Naive B cell (primary cell): ENCODE data around the gene NIBAN1. TPM values are rescaled to one million over a fixed set of nuclear protein-coding genes. Genes with fewer than 3 reads are reported as not detected.

Source experiments
- ATAC-seq, 2 donors: fragments of 150-1000 bp; cut with Tn5 transposase; 2 replicates each; pipeline ENCODE4 v1.10.0; 2021; ENCODE audit warnings: low read depth in 2 of 2, mild to moderate bottlenecking in 2 of 2, moderate library complexity in 2 of 2
- DNase-seq: peaks from one replicate; pipeline ENCODE4 v3.0.0; 2022
- H3K27ac Mint-ChIP-seq, 6 donors: one replicate each; pipeline ENCODE4 v1.8.0; 2020 to 2022; ENCODE audit warnings: mild to moderate bottlenecking in 6 of 6, mixed read lengths in 6 of 6, moderate library complexity in 5 of 6, inconsistent platforms in 2 of 6
- H3K27me3 Mint-ChIP-seq, 3 donors: one replicate each; pipeline ENCODE4 v1.8.0; 2021 to 2022; ENCODE audit warnings: mixed read lengths in 3 of 3, mild to moderate bottlenecking in 1 of 3
- H3K36me3 Mint-ChIP-seq, 2 donors: one replicate each; pipeline ENCODE4 v1.8.0; 2020 to 2022; ENCODE audit warnings: mixed read lengths in 2 of 2, inconsistent platforms in 1 of 2, mild to moderate bottlenecking in 1 of 2
- H3K4me1 Mint-ChIP-seq, 3 donors: one replicate each; pipeline ENCODE4 v1.8.0; 2020 to 2022; ENCODE audit warnings: mixed read lengths in 3 of 3, inconsistent platforms in 1 of 3, mild to moderate bottlenecking in 1 of 3, moderate library complexity in 1 of 3
- H3K4me3 Mint-ChIP-seq, 8 donors: one replicate each; pipeline ENCODE4 v1.8.0; 2020 to 2022; ENCODE audit warnings: mild to moderate bottlenecking in 8 of 8, mixed read lengths in 8 of 8, moderate library complexity in 8 of 8, inconsistent platforms in 2 of 8
- H3K9me3 Mint-ChIP-seq, 7 donors: one replicate each; pipeline ENCODE4 v1.8.0; 2020 to 2022; ENCODE audit warnings: mixed read lengths in 7 of 7, mild to moderate bottlenecking in 5 of 7, inconsistent platforms in 2 of 7, moderate library complexity in 1 of 7
- polyA plus RNA-seq, 6 donors: library from polyadenylated mRNA; unstranded; fragments of 300-500 nt; fragmentation: Illumina TruSeq; gene quantifications; one replicate each; pipeline ENCODE4 v1.2.3, GENCODE V29; 2021; ENCODE audit warnings: low read depth in 6 of 6

The NIBAN1 gene
- polyA plus RNA-seq, 6 donors from 2014 or later: 0.13 to 1.3 (median 0.34) TPM; not detected in 1

GRCh38 chr1:184930645-184931044 is 43.7 kb downstream of the NIBAN1 start:
- peaks cover 2 to 19% (median 6%) of the 10 kb centered on the region in 7 donors for H3K9me3 Mint-ChIP-seq
- H3K27me3 Mint-ChIP-seq: no peaks in the 10 kb centered on the region
- no peak for ATAC-seq
- H3K4me3 Mint-ChIP-seq: no peak overlapping the region
- no peaks in the 10 kb centered on the region for H3K4me1 Mint-ChIP-seq
- no peak overlapping the region for H3K27ac Mint-ChIP-seq
- DNase-seq: no peak
- peaks cover 0 to 6% of the 10 kb centered on the region in 2 donors for H3K36me3 Mint-ChIP-seq

DNA sequence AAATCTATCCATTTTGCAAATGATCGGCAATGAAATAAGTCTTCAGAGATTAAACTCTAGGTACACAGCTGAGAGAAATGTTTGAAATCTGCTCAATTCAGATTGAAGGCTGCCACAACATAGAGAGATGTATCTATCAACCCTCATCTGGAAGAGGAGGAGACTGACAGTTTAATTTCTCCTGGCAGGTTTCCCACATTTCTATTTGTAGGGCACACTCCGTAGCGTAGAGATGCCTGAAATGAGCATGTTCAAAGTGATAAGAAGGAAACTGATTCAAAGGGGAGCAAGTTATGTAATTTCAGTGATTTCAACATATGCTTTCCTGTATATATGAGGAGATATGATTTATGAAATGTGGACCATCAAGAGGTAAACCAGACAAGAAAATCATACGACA is 44.1 kb downstream of the NIBAN1 start:
- Mint-ChIP-seq H3K27me3 (no peaks in the 10 kb centered on the region), H3K4me1 (no peaks in the 10 kb centered on the region), H3K4me3 (no peak overlapping the region), H3K27ac (no peak overlapping the region), H3K9me3 (peaks cover 2 to 23% (median 7%) of the 10 kb centered on the region in 7 donors), H3K36me3 (peaks cover 0 to 6% of the 10 kb centered on the region in 2 donors)
- DNase-seq (no peak), ATAC-seq (no peak)

GRCh38 chr1:184929711-184930202 is 44.6 kb downstream of the NIBAN1 start:
- ATAC-seq (no peak), DNase-seq (no peak)
- Mint-ChIP-seq H3K27ac (no peak overlapping the region), H3K36me3 (peaks cover 0 to 6% of the 10 kb centered on the region in 2 donors), H3K4me1 (no peaks in the 10 kb centered on the region), H3K27me3 (no peaks in the 10 kb centered on the region), H3K4me3 (no peak overlapping the region), H3K9me3 (peaks cover 4 to 28% (median 8%) of the 10 kb centered on the region in 7 donors)

DNA sequence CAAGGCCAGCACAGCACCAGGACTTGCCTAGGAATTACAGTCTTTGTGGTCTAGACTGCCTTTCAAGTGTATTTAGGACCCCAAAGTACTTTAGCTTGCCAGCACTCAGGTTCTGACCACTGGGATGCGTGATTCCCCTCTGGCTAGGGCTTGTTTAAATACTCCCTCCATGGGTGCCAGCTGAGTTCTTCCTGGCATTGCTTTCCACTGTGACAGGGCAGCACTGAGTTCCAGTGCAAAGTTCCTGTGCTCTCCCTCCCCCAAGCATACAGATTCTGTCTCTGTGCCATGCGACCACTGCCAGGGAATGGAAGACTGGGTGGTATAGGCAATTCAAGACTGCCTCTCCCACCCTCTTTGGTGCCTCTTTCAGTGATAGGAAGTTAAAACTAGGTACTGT is 45.9 kb downstream of the NIBAN1 start:
- Mint-ChIP-seq H3K27ac (no peak overlapping the region), H3K9me3 (peaks cover 4 to 22% (median 7%) of the 10 kb centered on the region in 7 donors), H3K4me3 (no peak overlapping the region), H3K27me3 (no peaks in the 10 kb centered on the region), H3K4me1 (no peaks in the 10 kb centered on the region), H3K36me3 (no peaks in the 10 kb centered on the region)
- ATAC-seq (no peak), DNase-seq (no peak)

Other genes starting within 250 kb of the NIBAN1 start
- 10 to 100 TPM in 3 of 6 donors, 1 to 10 TPM in 3; 5.6 to 13.3 (median 11.0) TPM for gene EDEM3, start 219.7 kb downstream of the NIBAN1 start, polyA plus RNA-seq
- 10 to 100 TPM in 5 of 6 donors, 1 to 10 TPM in 1; 9.5 to 42.4 (median 27.0) TPM for gene RNF2, start 71.0 kb upstream of the NIBAN1 start, polyA plus RNA-seq
- 10 to 100 TPM; 15.6 to 31.8 (median 22.9) TPM for gene TRMT1L, start 182.4 kb upstream of the NIBAN1 start, polyA plus RNA-seq
- gene SWT1, start 182.7 kb upstream of the NIBAN1 start, polyA plus RNA-seq: 1 to 10 TPM; 4.0 to 6.8 (median 5.3) TPM